ENCODE results near the gene EIPR1.

DNA sequence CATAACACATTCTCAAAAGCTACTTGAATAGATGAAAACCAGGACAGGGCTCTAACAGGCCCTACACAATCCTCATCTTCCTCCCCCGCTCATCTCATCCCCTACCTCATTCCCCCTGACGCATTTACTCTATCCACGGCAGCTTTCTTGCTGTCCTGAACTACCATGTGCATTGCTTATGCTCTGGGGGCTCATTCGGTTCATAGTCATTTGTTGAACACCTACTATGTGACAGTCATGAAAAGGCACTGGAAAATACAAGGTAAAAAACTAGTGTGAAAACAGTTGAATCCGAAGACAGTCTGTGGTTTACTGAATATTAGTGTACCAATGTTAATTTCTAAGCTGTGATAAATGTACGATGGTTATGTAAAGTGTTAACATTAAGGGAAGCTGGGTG is 797 bp downstream of the EIPR1 start:
- TF ChIP-seq CTCF (IDR thresholded peaks at IDR 0.05; ENCODE audit: insufficient read depth, low read length, poor library complexity, severe bottlenecking) (no peak), EZH2phosphoT487 (conservative IDR thresholded peaks at IDR 0.05; ENCODE audit: low read length) (no peak)
